Heart right ventricle (tissue), 16 donors: Measurements from ENCODE around the gene DPEP1. TPM values are rescaled to one million over a fixed set of nuclear protein-coding genes. Genes with fewer than 3 reads are reported as not detected.
A peak's percentile ranks its signal among the peaks of the same experiment; 100 is the strongest.

ENCODE experiments used
- ATAC-seq, 8 donors: fragments of 200-7000 bp; cut with Tn5 transposase; one replicate each; pipeline ENCODE4 v1.9.1; 2020; ENCODE audit warnings: mild to moderate bottlenecking in 8 of 8, moderate library complexity in 8 of 8, moderate number of reproducible peaks in 1 of 8
- DNase-seq, 2 donors: peaks; one replicate each; pipeline ENCODE4 v3.0.0-alpha.2; 2020
- H3K27ac ChIP-seq, 10 donors: fragments of 200-600 bp; sonication (generic) in 2 of 10; one replicate each; pipeline versions ENCODE4 v1.5.0 to v1.8.0; 2020 to 2022; ENCODE audit warnings: mild to moderate bottlenecking in 3 of 10
- H3K27me3 ChIP-seq, 7 donors: fragments of 200-600 bp; one replicate each; pipeline ENCODE4 v1.8.0; 2021 to 2022; ENCODE audit warnings: mild to moderate bottlenecking in 2 of 7
- H3K36me3 ChIP-seq, 9 donors: fragments of 200-600 bp; sonication (generic) in 1 of 9; one replicate each; pipeline versions ENCODE4 v1.5.0 to v1.8.0; 2020 to 2022; ENCODE audit warnings: mild to moderate bottlenecking in 2 of 9
- H3K4me1 ChIP-seq, 9 donors: fragments of 200-600 bp; sonication (generic) in 1 of 9; one replicate each; pipeline versions ENCODE4 v1.5.0 to v1.8.0; 2020 to 2022; ENCODE audit warnings: mild to moderate bottlenecking in 4 of 9
- H3K4me3 ChIP-seq, 10 donors: fragments of 200-600 bp; sonication (generic) in 2 of 10; one replicate each; pipeline versions ENCODE4 v1.5.0 to v1.8.0; 2020 to 2022; ENCODE audit warnings: mild to moderate bottlenecking in 7 of 10, moderate library complexity in 2 of 10
- H3K9me3 ChIP-seq, 11 donors: fragments of 200-600 bp in 10 of 11; sonication (generic) in 2 of 11; one replicate each; pipeline versions ENCODE4 v1.5.0 to v1.8.0; 2013 to 2022; ENCODE audit warnings: mild to moderate bottlenecking in 2 of 11, control low read depth in 1 of 11, moderate library complexity in 1 of 11
- WGBS, 2 donors: extraction: QIAGEN DNeasy Blood & Tissue Kit; methylation state at CpG; one replicate each; pipeline ENCODE4 v1.1.7; 2013; ENCODE audit warnings: inconsistent platforms in 1 of 2; 5-methylcytosine and 5-hydroxymethylcytosine counted together
- intact Hi-C, 10 donors: fragments of 100-400 bp; cut with DNase I; formaldehyde crosslinking; loops; one replicate each; pipeline versions ENCODE4 v1.11.1 to v1.14.2; 2022
- polyA plus RNA-seq, 2 donors: library from polyadenylated mRNA; stranded (reverse); fragments of 200-250 nt; gene quantifications; one replicate each; pipeline ENCODE4 v1.2.3, GENCODE V29; 2013
- total RNA-seq, 10 donors: library from RNA; stranded (reverse); fragmentation: NEBNext Ultra II Directional in 3 of 10; extraction: Animal tissue kit (Norgen Biotek cat#: 25700) in 3 of 10; gene quantifications; one replicate each; pipeline versions ENCODE4 v1.2.1 to v1.2.4, GENCODE V29; 2021 to 2023
- TF ChIP-seq, protein P1 (sequence below), 9 donors: fragments of 200-600 bp; sonication (generic) in 2 of 9; IDR thresholded peaks; one replicate each; pipeline versions ENCODE4 v1.5.0 to v1.8.0; 2021 to 2022; ENCODE audit warnings: antibody characterized with exemption in 9 of 9, mild to moderate bottlenecking in 5 of 9, moderate library complexity in 1 of 9
- donor health status: Arrhythmogenic right ventricular cardiomyopathy.
- donor health status: ischemic (EF 13 %, LVEDD 7.1; RV severe dilation, severe dysfunction).
- donor health status: healthy with polysubstance abuse.
- donor health status: DM: no; HTN: yes; CAD: no.
- donor health status: DM: no; HTN: no; CAD: no.
- donor health status: ischemic (EF 25% LVEDD 6.9; RV normal size, moderate dysfunction).
- donor health status: ischemic (EF 25% LVEDD 5.7; RV mildly dilated, moderate dysfunction).
- donor health status: healthy.
- donor health status: DM: yes; HTN: yes; CAD: no.
- donor health status: Ischemic cardiomyopathy.
- donor health status: ischemic (EF 35%, LVEDD 5.7; RV mildly dilated, moderate dysfunction).
- donor health status: nonischemic (EF 11% LVEDD 7.7; RV severe dilation, severe dysfunction).
- donor health status: DM: yes; HTN: yes; CAD: no.
- donor health status: PGD.
- donor health status: ischemic (EF 29% LVEDD 5.4; RV normal size, mild dysfunction).
- donor health status: nonischemic (EF 23%, LVEDD 6.1; RV moderate dilation, normal function).

The DPEP1 gene
- total and polyA plus RNA-seq, 12 donors: 0.09 TPM; not detected in 11

DNA sequence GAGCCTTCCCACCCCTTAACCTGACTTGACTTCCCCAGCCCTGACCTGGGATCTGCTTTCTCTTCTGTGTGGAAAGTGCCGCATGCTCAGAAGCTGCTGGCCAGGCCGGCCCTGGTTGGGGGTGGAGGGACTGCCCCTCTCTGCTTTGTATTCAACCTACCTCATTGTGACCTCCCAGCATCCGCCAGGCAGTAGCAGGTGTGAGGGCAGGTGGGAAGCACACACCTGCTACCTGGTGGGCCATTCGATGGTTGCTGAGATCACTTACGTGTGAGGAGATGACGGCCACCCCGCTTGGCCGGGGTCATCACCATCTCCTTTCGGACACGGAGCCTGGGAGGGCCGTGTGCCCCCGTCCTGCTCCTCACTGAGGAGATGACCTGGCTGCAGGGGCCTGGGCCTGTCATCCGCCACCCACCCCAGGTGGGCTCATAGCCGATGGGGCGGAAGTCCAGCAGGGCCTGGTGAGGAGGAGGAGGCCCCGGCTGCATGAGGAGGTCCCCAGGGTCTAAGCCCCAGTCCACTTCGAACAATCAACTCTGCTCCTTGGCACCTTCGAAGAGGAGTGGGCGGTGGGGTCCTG, 30.7 kb upstream of the DPEP1 start:
- WGBS, 2 donors: 89 to 90% methylated on average over 19 of the region's 19 CpGs
- intact Hi-C loops: loop anchor here in 1 of 10 donors (5.0 kb wide), 1 partner anchor 50 kb away; no protein-coding TSS in a partner anchor
- Histone ChIP-seq H3K27me3 (peaks cover 0 to 1% (median 0%) of the 10 kb centered on the region in 7 donors), H3K4me3 (no peak overlapping the region), H3K9me3 (no peaks in the 10 kb centered on the region), H3K27ac (no peak overlapping the region), H3K4me1 (peaks cover 0 to 13% (median 8%) of the 10 kb centered on the region in 9 donors), H3K36me3 (no peaks in the 10 kb centered on the region)
- TF ChIP-seq, protein P1, sequence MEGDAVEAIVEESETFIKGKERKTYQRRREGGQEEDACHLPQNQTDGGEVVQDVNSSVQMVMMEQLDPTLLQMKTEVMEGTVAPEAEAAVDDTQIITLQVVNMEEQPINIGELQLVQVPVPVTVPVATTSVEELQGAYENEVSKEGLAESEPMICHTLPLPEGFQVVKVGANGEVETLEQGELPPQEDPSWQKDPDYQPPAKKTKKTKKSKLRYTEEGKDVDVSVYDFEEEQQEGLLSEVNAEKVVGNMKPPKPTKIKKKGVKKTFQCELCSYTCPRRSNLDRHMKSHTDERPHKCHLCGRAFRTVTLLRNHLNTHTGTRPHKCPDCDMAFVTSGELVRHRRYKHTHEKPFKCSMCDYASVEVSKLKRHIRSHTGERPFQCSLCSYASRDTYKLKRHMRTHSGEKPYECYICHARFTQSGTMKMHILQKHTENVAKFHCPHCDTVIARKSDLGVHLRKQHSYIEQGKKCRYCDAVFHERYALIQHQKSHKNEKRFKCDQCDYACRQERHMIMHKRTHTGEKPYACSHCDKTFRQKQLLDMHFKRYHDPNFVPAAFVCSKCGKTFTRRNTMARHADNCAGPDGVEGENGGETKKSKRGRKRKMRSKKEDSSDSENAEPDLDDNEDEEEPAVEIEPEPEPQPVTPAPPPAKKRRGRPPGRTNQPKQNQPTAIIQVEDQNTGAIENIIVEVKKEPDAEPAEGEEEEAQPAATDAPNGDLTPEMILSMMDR (IDR thresholded peaks at IDR 0.05): no peak
- DNase-seq (no peak), ATAC-seq (peak in 1 of 8 donors; percentile 12)

DNA sequence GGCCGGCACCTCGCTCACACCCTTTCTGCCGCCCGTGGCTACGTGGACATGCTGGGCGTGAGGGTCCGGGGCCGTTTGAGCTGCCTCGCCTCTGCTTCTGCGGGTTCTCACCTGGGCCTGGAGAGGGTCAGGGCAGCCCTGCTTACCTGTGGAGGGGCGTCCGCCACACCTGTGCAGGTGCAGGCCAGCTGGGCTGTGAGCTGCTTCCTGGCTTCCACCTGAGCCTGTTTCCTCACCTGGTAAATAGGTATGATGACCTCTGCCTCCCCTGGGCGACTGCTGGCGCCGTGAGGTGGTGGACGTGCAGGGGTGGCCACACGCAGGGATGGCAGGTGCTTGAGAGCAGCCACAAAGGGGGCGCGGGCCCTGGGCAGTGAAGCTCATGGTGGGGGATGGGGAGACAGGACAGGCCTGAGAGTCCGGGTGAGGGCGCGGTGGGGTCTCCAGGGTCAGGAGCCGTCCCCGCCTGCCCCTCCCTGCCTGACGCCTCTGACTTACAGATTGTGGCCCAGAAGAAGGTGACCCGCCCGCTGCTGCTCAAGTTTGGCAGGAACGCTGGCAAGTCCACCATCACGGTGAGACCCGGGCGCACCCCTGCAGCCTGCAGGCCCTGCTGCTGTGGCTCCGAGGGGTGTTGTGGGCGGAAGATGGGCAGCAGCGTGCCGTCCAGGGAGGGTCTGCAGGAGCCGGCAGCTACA, 30.1 kb upstream of the DPEP1 start:
- H3K4me1 ChIP-seq: peaks cover 0 to 13% (median 8%) of the 10 kb centered on the region in 9 donors
- H3K27ac ChIP-seq: no peak overlapping the region
- 90 to 92% methylated on average over 36 of the region's 36 CpGs for WGBS, 2 donors
- intact Hi-C loops: loop anchor here in 1 of 10 donors (5.0 kb wide), 1 partner anchor 49 kb away; no protein-coding TSS in a partner anchor
- peak in 1 of 8 donors; percentile 11 for ATAC-seq
- no peaks in the 10 kb centered on the region for H3K27me3 ChIP-seq
- H3K4me3 ChIP-seq: no peak overlapping the region
- H3K9me3 ChIP-seq: no peaks in the 10 kb centered on the region
- no peak for DNase-seq
- TF ChIP-seq, protein P1 (IDR thresholded peaks at IDR 0.05): no peak
- no peaks in the 10 kb centered on the region for H3K36me3 ChIP-seq

DNA sequence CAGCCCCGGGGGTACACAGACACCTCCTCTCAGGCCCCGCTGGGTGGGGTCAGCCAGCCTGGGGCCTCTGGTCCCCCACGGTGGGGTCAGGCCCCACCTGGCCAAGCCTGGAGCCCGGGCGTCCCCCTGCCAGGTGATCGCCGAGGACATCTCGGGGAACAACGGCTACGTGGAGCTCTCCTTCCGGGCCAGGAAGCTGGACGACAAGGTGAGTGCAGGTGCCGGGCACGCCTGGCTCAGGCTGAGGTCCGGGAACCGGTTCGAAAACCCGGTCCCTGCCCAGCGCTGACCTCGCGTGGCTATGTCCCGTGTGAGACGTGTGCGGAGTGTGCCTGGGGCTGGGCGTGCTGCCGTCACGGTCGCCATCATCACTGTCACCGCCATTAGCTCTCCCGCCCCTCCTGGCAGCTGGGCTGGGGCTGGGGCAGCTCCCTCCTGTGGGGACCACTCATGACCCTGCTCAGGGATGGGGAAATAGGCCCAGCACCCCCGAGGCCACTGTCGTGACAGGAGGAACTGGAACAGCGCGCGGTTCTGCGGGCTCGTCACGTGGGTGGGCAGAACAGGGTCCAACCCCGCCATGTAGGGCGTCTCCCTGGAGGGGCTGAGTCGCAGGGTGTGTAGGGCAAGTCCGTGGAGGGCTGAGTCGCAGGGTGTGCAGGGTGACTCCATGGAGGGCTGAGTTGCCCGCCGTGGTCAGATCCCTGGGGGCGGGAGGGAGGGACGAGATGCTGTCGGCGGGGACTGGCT, 29.4 kb upstream of the DPEP1 start:
- intact Hi-C loops: loop anchor here in 1 of 10 donors (5.0 kb wide), 1 partner anchor 48 kb away; no protein-coding TSS in a partner anchor
- H3K9me3 ChIP-seq: no peaks in the 10 kb centered on the region
- no peaks in the 10 kb centered on the region for H3K36me3 ChIP-seq
- peaks cover 0 to 13% (median 8%) of the 10 kb centered on the region in 9 donors for H3K4me1 ChIP-seq
- DNase-seq (no peak), ATAC-seq (peak in 1 of 8 donors; percentile 8)
- H3K27ac ChIP-seq: no peak overlapping the region
- H3K27me3 ChIP-seq: no peaks in the 10 kb centered on the region
- TF ChIP-seq, protein P1 (IDR thresholded peaks at IDR 0.05): no peak
- H3K4me3 ChIP-seq: no peak overlapping the region
- WGBS, 2 donors: 90 to 92% methylated on average over 49 of the region's 49 CpGs
